ENCODE results near the gene CCDC85B. TPM values are rescaled to one million over a fixed set of nuclear protein-coding genes. Genes with fewer than 3 reads are reported as not detected.

Gene CCDC85B
- 21.2 TPM for total RNA-seq

GRCh38 chr11:65890324-65891218, at the start of gene CCDC85B:
CCDC85B (plus strand) TSS chr11:65890673; CDS start chr11:65890784, 111 bp downstream.

DNA sequence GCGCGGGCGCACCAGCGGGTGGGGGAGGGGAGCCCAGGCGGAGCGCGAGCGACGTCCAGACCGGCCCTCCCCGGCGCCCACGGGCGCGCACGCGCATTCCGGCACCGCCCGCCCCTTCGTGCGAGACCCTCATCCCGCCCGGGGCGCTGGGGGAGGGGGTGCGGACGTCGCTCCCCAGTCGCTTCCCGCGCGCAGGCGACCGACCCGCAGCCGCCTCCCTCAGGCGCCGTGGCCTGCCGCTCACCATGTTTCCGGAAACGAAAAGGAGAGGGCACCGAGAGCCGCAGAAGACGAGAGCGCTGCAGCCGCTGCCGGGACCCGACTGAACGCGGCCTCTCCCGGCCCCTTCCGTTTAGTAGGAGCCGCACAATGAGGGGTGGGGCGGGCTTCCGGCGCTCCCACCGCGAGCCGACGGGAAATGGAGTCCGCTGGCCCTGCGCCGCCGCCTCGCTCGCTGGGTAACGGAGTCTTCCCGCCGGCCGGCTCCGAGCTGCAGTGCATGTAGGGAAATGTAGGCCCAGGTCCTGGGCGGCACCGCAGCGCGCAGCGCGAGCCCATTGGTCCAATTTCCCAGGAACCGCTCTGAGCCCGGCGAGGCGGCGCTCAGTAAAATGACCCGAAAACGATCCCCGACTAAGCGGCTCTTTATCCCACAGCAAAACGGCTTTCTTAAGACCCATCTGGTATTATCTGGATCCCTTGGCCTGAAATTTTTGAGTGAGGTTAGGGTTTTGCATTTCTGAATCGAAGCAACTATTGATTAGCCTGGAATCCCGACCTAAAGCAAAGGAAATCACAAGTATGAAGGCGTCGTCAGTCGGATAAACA, 32.4 kb upstream of the CCDC85B start, which contains the start of gene CFL1:
TSS of gene CFL1 (minus strand) at position 328 of the 828 bp plus-strand sequence. CDS start at position 247, 81 bp downstream.

DNA sequence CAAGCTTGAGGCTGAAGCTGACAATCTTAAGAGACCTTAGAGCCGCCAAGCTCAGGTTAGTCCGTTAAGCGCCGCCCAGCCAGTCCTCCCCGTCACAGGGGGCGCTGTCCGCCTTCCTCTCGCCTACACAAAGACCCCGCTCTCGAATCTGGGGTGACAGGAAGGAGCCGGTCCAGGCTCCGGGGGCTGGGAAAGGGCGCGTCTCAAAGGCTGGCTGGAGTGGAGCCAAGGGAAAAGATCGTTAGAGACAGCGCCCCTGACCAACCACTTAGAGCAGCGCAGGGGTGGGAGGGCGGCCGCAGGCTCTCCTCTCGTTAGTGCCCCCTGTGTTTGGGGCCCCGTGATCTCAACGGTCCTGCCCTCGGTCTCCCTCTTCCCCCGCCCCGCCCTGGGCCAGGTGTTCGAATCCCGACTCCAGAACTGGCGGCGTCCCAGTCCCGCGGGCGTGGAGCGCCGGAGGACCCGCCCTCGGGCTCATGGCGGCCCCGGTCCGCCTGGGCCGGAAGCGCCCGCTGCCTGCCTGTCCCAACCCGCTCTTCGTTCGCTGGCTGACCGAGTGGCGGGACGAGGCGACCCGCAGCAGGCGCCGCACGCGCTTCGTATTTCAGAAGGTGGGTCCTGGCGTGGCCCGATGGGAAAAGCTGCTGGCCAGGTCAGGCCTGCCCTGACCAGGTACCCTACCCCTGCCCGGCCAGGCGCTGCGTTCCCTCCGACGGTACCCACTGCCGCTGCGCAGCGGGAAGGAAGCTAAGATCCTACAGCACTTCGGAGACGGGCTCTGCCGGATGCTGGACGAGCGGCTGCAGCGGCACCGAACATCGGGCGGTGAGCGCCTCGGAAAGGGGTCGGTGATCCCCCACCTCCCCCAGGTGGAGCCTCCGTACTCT, 30.0 kb upstream of the CCDC85B start, which contains the start of gene MUS81:
TSS of gene MUS81 (plus strand) at position 156 of the 887 bp plus-strand sequence. CDS start at position 477, 321 bp downstream.

DNA sequence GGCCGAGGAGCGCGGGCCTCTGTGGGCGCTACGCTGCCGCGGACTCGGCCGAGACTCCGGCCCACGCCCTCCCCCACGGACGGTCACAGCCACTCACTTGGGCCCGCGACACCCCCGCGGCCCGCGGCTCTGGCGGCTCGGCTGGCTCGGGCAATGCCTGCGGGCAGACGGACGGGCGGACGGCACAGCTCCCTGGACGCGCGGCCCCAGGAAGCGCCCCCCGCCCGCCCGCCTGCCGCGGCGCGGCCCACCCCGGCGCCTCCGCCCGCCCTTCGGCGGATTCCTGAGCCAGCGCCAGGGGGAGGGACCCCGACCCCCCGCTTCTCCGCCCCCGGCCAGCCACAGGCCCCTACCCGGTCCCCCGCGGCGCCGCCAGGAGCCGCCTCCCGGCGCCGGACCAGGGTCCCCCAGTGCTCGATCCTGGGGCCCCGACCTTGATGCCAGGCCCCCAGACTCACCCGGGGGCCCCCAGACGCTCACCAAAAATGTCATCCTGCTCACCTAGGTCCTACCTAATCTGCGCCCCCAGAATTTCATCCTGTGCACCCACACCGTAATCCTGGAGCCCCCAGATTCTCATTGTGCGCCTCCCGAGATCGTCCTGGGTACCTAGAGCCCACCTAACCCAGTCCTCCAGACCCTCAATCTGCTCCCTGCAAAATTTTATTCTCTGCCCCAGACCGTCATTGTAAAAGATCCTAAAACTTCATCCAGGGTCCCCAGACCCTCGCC, 17.7 kb upstream of the CCDC85B start, which contains the start of gene EFEMP2:
TSS of gene EFEMP2 (minus strand) at position 215 of the 732 bp plus-strand sequence. CDS start 446 bp downstream, outside the sequence.

GRCh38 chr11:65879617-65880016, 10.9 kb upstream of the CCDC85B start, which contains the start of gene CTSW:
CTSW (plus strand) TSS chr11:65879837; CDS start chr11:65879855, 18 bp downstream.

GRCh38 chr11:65888163-65888814, 2.2 kb upstream of the CCDC85B start, which contains the start of gene FIBP:
FIBP (minus strand) TSS chr11:65888471; CDS start chr11:65888418, 53 bp downstream.

GRCh38 chr11:65900125-65900898, 9.8 kb downstream of the CCDC85B start, which contains the start of gene FOSL1:
FOSL1 (minus strand) TSS chr11:65900388; CDS start chr11:65900339, 49 bp downstream.

GRCh38 chr11:65918211-65919140, 28.0 kb downstream of the CCDC85B start, which contains the start of gene C11orf68:
C11orf68 (minus strand) TSS chr11:65919062; CDS start chr11:65919031, 31 bp downstream.

GRCh38 chr11:65919141-65919572, 28.7 kb downstream of the CCDC85B start, which contains the start of gene DRAP1:
DRAP1 (plus strand) TSS chr11:65919426; CDS start chr11:65919502, 76 bp downstream.

Other genes with a start within 250 kb of the CCDC85B start
- gene RELA, start 227.8 kb upstream of the CCDC85B start, total RNA-seq: 24.5 TPM
- 58.7 TPM for gene KAT5, start 178.4 kb upstream of the CCDC85B start, total RNA-seq
- 38.4 TPM for gene RNASEH2C, start 169.9 kb upstream of the CCDC85B start, total RNA-seq
- 8.6 TPM for gene AP5B1, start 109.7 kb upstream of the CCDC85B start, total RNA-seq
- gene OVOL1, start 103.6 kb upstream of the CCDC85B start, total RNA-seq: 0.49 TPM
- gene SNX32, start 56.7 kb upstream of the CCDC85B start, total RNA-seq: 3.1 TPM
- 451 TPM for gene CFL1, start 32.5 kb upstream of the CCDC85B start, total RNA-seq
- 42.3 TPM for gene MUS81, start 30.2 kb upstream of the CCDC85B start, total RNA-seq
- gene EFEMP2, start 17.9 kb upstream of the CCDC85B start, total RNA-seq: 65.5 TPM
- 0.77 TPM for gene CTSW, start 10.8 kb upstream of the CCDC85B start, total RNA-seq
- 67.0 TPM for gene FIBP, start 2.2 kb upstream of the CCDC85B start, total RNA-seq
- gene FOSL1, start 9.7 kb downstream of the CCDC85B start, total RNA-seq: not detected
- gene C11orf68, start 28.4 kb downstream of the CCDC85B start, total RNA-seq: 19.1 TPM
- gene DRAP1, start 28.8 kb downstream of the CCDC85B start, total RNA-seq: 54.6 TPM
- gene TSGA10IP, start 54.8 kb downstream of the CCDC85B start, total RNA-seq: not detected
- 55.1 TPM for gene SART1, start 71.1 kb downstream of the CCDC85B start, total RNA-seq
- gene EIF1AD, start 111.5 kb downstream of the CCDC85B start, total RNA-seq: 34.6 TPM
- 17.2 TPM for gene BANF1, start 111.8 kb downstream of the CCDC85B start, total RNA-seq
- not detected for gene CST6, start 121.3 kb downstream of the CCDC85B start, total RNA-seq
- not detected for gene CATSPER1, start 135.8 kb downstream of the CCDC85B start, total RNA-seq
- 8.4 TPM for gene GAL3ST3, start 158.5 kb downstream of the CCDC85B start, total RNA-seq
- gene SF3B2, start 161.7 kb downstream of the CCDC85B start, total RNA-seq: 125 TPM
- 49.3 TPM for gene PACS1, start 179.6 kb downstream of the CCDC85B start, total RNA-seq